ENCODE results near the gene OR6C3.
"Not testable (repeated sequence)": the region's sequence is repeated elsewhere in the genome, so short reads cannot be mapped to it uniquely, and the experiment has no call there.

GRCh38 chr12:55325801-55326200 is 4.7 kb upstream of the OR6C3 start:
- TF ChIP-seq POLR2A, CTCF, EP300 (IDR thresholded peaks at IDR 0.05): not testable (repeated sequence)
